ENCODE data around the gene EDEM3.
A peak's percentile ranks its signal among the peaks of the same experiment; 100 is the strongest.
"Not testable (repeated sequence)": the region's sequence is repeated elsewhere in the genome, so short reads cannot be mapped to it uniquely, and the experiment has no call there.

Gene EDEM3

DNA sequence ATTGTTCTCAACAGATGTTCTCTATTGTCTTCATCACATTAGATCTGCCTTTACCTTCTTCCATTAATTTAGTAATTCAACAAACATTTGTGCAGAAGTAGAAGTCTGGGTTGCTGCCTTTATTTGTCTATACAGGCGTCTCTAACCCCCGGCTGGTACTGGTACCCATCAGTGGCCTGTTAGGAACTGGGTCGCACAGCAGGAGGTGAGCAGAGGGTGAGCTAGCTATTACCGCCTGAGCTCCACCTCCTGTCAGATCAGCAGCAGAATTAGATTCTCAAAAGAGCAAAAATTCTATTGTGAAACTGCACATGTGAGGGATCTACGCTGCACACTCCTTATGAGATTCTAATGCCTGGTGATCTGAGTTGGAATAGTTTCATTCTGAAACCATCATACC lies 12.9 kb upstream of the EDEM3 start:
- DNase-seq, result no peak

DNA sequence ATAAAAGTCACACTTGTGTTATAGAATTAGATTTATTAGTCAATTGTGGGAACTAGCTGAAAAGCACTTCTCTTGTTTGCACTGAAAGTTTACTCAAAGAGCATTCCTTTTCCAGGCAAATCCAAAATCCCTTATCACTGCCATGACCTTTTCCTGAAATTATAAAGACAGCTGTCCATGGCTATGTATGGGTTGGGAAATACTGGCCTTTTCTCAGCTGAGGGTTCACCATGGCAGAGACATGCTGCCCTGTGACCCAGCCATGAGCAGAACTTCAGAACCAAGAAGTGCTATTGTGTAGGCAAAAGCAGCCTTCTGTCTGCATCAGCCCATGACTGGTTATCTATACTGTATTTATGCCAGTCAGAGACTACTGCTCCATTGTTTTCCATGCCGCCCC lies 9.8 kb upstream of the EDEM3 start:
- no peak for DNase-seq

DNA sequence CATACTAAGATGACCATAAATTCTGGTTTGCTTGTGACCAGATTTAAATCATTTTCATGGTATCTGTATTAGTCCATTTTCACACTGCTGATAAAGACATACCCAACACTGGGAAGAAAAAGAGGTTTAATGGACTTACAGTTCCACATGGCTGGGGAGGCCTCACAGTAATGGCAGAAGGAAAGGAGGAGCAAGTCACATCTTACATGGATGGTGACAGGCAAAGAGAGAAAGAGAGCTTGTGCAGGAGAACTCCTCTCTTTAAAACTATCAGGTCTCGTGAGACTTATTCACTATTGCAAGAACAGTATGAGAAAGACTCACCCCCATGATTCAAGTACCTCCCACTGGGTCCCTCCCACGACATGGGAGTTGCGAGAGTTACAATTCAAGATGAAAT lies 8.9 kb upstream of the EDEM3 start:
- not testable (repeated sequence) for DNase-seq

DNA sequence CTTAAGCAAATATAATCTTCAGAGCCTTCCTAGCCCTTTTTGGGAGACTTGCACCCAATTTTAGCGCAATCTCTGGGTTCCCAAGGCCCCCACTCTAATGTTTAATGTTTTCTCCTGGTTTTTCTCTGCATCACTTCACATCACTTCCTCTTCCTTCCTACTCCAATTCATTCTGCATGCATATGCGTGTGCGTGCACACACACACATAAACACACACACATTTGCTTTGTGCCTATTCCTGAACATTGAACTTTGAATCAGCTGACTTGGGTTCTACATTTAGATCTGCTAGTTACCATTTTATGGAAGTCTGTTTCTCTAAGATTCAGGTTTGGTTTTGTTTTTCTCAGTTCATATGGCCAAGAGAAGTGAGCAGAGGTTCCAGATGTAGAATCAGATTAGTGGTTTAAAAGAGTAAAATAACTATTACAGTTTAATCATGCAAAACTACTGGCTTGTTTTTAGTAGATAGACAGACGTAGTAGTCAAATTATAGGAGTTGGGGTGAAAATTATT lies 7.4 kb upstream of the EDEM3 start:
- DNase-seq, result no peak

DNA sequence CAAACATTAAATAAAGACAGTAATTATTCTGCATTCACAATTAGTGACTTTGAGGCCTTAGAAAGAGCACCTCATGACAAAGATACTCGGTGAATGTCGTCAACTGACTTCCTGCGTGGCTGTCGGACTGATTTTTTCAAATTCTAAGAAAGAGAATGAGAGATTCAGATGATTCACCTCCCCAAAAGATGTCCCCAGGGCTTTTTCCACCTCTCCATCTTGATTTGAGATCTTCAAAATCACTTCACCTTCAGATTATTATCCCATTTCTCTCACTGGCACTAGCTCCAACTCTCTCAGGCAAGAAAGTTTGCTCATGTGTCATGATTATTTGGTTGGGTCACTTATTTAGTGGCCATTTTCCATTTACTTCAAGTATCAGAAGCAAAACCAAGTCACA lies 5.0 kb upstream of the EDEM3 start:
- DNase-seq, result no peak

DNA sequence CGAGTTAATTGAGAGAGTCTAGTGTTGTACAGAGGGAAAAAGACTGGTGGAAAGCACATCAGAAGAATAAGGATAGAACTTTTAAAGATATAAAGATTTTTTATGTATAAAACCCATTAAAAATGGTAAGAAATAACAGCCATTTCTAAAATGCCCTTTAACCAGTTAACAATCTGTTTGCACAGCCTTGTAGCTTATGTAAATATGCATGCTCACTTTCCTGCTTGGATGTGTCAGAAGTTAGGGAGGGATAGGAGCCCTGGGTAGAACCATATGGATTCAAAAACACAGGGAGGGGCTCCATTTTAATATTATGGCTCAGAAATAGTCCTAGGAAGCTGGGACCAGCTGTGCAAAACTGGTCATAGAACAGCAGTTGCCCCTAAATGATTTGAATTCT lies 4.5 kb upstream of the EDEM3 start:
- no peak for DNase-seq

DNA sequence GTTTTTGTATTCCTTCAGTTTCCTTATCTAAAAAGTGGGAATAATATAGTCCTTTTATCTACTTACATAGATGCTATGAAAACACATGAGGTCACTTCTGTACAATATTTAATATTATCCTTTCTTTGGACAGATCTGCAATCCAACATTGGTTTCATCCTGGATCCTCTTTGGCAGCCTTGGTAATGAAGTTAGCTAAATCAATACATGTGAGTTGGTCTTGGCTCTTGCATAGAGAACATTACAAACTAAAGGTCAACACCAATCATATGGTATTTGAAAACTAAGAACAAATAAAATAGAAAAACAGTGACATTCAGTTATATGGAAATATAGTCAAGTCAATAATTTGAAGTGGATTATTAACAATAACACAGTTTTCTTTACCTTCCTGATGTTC lies 3.2 kb upstream of the EDEM3 start:
- no peak for DNase-seq

DNA sequence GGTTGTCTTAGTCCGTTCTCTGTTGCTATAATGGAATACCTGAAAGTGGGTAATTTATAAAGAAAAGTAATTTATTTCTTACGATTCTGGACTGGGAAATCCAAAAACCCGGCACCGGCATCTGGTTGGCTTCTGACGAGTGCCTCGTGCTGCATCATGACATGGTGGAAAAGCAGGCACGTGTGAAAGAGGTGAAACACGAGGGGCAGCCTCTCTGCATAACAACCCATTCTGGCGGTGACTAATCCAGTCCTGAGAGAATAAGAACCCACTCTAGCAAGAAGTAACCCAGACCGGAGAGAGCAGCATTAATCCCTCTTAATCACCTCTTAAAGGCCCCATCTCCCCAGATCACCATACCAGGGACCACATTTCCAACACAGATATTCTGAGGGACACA lies 2.7 kb upstream of the EDEM3 start:
- no peak for DNase-seq

DNA sequence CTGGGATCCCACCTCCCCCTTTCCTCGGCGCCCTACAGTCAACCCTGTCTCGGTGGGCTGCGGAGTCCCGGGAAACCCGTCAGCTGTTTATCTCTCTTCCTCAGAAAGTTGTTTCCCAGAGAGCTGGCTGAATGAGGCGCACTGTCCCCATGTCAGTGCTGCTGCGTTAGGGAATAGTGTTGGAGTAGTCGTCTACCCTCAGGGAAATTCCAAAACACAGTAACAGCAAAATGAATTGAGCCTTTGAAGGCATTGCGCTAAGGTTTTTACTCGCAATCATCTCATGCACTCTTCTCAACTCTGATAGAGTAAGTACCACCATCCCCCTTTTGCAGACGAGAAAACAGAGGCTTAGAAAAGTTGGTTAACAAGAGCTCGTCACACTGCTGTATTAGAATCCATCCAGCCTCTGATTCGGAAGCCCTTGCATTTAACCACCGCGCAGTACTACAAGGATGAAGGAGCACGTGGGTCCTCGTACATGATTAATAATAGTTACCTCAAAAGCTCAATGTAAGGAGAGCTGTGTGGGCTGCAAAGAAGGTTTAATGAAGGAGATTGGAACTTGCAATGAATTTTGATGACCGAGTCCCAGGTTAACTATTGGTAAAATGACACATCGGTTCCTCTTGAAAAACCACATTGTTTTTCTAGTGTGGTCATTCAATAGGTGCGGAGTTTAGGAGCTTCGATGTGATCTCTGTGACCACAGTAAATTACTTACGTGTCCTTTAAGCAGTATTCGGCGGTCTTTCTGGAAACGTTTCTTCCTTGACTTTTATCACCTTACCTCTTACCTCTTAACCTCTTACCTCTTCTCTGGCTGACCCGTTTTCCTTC lies 788 bp upstream of the EDEM3 start:
- DNase-seq, result no peak

DNA sequence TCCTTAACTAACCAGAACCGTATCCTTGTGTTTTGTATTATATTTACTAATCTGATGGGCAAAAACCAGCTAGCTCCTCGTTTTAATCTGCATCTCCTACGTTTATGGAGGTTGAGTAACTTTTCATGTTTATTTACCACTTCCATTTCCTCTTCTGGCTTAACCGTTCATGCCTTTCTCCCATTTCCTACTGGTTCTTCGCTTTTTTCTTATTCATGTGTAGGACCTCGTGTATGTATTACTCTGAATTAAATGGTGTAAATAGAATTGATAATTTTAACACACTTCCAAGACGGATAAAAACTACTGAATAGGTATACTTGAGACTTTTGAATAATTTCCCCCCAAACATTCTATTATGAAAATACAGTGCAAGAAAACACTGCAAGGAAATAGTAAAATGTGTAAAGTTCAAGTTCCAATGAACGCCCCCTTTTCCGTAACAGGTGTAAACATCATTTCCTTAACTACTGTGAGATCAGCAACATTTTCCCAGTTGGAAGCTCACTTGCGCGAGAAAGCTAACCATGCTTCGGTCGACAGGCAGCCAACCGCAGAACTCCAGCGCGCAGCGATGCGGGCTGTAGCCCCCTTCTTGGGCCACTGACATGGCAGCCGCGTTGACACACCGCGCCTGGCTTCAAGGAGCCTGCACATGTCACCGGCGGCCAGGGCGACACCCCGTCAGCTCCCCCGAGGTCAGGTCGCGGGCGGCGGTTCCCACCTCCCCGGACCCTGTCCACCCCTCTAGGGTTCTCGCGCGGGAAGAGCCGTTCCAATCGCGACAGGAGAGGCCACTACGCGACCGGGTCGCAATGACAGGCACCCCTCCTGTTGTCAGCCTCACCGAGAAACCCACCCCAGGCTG lies 816 bp downstream of the EDEM3 start:
- peak; percentile 51 for DNase-seq

DNA sequence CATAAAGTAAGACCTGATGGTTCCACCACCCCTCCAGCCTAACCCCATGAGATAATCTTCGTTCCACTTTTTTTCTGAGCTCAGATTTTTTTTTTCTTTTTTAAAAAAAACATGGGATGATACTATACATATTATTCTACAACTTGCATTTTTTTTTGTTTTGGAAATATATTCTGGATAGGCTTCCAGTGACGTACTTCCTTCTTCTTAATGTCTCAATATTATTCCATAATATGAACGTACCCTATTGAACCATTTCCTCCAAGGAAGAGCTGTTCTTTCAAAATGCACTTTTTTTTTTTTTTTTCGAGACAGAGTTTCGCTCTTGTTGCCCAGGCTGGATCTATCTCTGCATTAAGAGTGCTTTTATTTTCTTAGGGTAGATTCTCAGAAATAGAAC lies 1.5 kb downstream of the EDEM3 start:
- DNase-seq, result no peak

DNA sequence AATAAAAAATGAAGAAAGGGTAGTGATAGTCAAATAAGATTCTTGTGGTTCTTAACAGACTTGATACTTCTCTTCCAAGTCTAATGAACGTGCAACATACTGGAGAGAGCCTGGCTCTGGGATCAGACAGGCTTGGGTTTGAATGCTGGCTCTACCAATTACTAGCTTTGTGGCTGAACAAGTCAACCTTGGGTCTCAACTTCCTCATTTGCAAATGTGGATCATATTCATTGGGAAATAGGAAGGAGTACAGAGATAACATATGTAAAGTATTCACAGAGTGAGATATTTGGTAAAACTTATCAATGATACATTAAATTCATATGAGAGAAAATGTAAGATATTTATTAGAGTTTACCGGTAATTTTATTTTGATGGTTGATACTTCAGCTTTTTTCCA lies 2.0 kb downstream of the EDEM3 start:
- no peak for DNase-seq

DNA sequence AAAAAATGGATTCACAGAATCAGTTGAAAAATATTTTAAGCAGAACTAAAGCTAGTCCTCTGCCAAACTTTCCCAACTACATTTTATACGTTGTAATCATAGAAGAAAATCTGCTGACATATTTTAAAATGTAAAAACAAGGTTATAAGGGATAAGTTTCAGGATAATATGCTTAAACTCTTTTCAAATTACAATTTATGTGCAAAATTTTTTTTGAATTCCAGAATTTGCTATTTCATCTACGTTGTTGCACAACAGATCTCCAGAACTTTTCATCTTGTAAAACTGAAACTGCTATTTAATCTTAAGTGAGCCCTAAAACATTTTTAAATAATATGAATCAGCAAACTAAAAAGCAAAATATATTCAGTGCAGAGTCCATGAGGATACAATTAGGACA lies 5.9 kb downstream of the EDEM3 start:
- no peak for DNase-seq

DNA sequence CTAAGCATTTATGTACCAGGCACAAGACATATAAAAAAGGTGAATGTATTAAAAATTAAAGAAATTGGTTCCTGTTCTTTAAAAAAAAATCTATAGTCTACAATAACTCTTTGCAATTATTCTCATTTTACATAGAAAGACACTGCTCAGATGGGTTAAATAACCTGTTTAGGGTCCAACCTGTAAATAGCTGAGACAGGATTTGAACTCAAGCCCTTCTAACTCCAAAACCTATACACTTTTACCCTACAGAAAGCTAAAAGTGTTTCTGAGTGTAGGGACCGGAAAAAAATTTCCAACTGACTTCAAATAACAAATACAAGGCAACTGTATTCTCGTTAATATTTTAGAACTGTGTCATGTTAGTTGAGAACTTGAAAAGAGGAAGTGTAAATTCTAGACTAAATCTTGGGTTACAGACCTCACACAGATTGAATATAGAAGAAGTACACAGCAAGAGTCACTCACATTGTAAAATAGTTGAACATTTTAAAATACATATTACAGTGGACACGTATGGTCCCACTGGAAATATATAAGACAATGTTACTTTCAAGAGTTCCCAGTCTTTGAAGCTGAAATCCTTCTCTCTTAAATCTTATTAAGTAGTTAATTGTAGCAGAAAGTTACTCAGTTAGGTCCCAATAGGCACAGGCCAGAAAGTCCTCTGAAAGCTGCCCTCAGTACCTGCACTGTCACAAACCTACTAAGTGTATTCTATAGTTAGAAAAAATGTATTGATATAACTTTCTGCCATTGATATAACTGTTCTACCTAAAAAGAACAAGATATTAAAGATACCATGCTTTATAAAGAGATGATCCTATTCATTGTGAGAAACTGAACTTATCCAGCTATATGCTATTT lies 7.3 kb downstream of the EDEM3 start:
- DNase-seq, result no peak

DNA sequence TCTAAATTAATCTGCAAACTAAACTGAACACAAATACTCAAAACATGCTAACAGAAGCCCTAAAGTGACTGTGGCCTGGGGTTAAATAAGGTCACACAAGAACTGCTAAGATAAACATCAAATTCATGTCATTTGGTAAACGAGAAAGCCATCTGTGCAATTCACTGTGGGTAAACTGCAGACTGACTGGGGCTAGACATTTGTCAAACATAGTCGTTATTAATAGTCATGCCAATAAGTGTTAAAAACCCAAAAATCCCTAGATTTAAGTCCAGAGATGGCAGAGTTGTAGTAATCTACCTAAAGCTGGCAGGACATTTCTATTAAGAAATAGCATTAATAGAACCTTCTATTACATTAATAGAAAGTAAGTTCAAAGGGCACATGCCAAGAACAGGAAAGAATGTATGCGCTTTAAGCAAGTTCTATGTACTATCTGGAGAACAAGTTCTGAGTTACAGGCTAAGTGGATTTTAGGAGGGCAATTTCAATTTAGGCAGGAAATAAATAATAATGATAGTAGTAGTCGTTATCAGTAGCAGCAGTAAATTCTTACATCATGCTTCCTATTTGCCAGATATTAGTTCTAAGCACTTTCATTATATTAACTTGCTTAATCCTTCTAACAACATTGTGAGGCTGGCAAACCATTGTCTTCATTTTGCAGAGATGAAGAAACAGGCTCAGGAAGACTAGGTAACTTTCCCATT lies 8.6 kb downstream of the EDEM3 start:
- DNase-seq, result no peak

DNA sequence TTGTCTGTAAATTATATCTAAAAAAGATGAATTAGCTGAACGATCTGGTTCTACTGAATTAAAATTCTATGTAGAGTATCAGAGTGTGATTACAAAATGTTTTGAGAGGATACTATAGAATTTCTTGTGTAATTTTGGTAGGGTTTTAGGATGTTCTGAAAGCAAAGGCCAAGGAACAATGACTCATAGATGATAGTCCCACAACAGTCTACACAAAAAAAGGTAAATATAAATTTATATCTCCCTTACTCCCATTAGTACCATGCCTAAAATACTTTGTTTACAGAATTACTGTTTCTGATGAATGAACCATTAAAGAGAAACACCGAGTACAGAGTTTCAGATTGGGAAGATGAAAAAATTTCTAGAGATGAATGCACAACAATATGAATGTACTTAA lies 9.5 kb downstream of the EDEM3 start:
- DNase-seq, result no peak

DNA sequence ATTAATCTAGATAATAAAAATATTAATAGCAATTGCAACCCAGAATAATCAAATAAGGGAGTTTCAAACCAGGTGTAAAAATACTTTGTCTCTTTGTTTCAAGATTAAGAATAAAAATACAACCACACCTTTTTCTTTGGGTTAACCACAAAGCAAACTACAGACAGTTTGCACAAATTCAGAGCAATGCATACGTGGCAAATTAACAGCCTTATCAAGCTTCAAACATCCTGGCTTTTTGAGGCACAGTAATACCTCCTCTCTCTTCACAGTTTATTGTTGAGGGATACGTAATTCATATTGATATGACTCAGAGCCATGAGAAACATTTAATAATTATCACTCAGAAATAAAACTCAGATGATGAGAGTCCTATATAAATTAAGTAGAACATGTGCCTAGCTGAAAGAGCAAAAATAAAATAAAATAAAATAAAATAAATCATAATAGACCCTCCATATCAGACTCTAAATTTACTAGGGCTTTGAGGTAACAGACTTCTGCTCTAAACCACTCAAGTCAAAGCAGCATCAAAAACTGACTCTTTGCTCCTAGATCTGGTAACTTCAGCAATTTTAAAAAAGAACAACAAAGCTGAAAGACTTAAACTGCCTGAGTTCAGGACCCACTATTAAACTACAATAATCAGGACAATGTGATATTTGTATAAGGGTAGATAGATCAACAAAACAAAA lies 11.4 kb downstream of the EDEM3 start:
- DNase-seq, result no peak

DNA sequence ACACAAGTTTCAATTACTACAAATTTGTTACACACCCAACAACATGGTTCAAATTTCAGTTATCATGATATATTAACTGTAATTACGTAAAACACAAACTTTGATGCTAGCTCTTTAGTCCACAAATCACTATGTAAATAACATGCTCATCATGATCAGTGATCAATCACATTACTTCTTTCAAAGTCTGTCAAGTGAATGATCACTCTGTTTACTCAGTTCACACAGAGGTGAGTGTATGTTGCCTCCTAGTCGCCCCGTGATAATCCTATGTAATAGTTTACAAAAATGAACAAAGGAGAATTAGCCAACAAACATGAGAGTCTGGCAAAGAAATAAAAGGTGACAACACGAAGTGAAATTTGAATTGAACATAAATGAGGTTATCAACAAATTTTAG lies 14.3 kb downstream of the EDEM3 start:
- no peak for DNase-seq

DNA sequence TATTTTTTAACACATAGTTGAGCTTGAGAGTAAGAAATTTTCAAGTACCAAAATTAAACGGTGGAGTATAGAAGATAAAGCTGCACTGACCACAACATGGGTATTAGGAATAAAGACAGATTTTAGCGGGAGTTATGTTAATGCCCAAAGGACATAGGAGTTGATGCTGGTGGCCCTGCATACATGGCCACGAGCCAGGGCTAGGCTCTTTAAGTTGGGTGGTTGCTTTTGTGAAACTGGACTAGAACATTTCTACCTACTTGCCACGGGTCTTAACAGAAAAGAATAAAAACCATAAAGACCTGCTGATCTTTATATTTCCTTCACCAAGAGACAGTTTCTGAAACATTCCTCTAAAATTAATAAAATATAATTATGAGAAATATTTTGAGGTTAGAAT lies 14.9 kb downstream of the EDEM3 start:
- DNase-seq, result no peak

DNA sequence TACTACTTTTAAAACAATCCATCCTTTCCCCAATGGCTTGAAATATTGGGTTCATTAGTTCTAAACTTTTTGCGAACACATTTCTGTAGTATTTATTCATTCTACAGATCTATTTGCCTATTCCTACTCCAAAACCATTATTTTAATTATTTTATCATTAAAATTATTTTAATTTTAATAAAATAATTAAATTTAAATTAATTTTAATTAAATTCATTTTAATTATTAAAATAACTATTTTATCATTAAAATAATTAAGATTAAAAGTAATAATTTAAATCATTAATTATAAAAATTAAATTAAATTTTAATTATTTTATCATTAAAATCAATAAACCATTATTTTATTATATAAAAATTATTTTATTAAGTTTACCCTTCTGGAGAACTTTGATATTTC lies 15.6 kb downstream of the EDEM3 start:
- DNase-seq, result no peak

DNA sequence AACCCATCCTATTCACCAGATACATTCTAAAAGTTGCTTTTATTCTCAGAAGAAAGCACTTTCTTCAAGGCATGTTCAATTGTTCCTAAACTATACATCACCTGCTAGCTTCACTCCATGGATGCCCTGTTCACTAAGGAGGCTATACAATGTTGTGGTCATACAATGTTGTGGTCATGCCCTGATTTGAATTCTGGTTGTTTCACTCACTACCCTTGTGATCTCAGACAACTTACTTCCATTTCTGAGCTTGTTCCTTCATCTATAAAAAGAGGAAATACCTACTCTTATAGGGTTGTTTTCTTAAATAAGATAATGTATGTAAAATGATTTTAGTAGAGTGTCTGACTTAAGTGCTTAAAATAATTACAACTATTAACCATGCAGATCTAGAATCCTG lies 19.7 kb downstream of the EDEM3 start:
- no peak for DNase-seq

DNA sequence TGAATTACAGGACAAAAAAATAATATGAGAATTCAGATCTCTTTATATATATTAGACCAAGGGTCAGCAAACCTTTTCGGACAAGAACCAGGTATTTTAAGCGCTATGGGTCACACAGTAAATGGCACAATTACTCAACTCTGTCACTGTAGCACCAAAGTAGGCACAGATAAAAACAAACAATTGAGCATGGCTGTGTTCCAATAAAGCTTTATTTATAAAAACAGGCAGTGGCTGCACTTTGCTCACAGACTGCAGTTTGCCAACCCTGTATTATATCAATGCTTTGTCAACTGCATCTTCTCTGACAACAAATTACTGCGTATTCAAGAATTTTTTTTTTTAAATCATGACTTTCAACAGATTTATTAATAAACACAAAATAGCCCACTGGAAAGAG lies 29.8 kb downstream of the EDEM3 start:
- no peak for DNase-seq
